Measurements from ENCODE around the gene SLC30A7. TPM values are rescaled to one million over a fixed set of nuclear protein-coding genes. Genes with fewer than 3 reads are reported as not detected.

The SLC30A7 gene
- total RNA-seq, 1 experiment from 2014 or later = 55.0 TPM

Other genes with a start within 250 kb of the SLC30A7 start
- not detected in 2 replicates for gene VCAM1, start 176.3 kb upstream of the SLC30A7 start, total RNA-seq (2022)
- 10.2 and 15.2 TPM in 2 replicates for gene EXTL2, start 1.2 kb upstream of the SLC30A7 start, total RNA-seq (2022)
- 63.5 and 76.8 TPM in 2 replicates for gene DPH5, start 129.7 kb downstream of the SLC30A7 start, total RNA-seq (2022)

Measured in MCF 10A (cell line).